GM12892 (cell line): ENCODE data around the gene ENDOV.

ENCODE experiments used
- POLR2A ChIP-seq: IDR thresholded peaks from 2 replicates; pipeline ENCODE4 v1.6.1; 2011; ENCODE audit warnings: low read depth, low read length, control low read depth
- POLR2AphosphoS5 ChIP-seq: IDR thresholded peaks from 2 replicates; pipeline ENCODE4 v1.6.1; 2011; ENCODE audit warnings: low read depth, low read length, control low read depth

GRCh38 chr17:80380555-80381002 is 34.4 kb upstream of the ENDOV start:
- TF ChIP-seq POLR2A (no peak), POLR2AphosphoS5 (no peak)
